H1 (cell line): Measurements from ENCODE around the gene SLC12A5. TPM values are rescaled to one million over a fixed set of nuclear protein-coding genes. Genes with fewer than 3 reads are reported as not detected.

ENCODE experiments used
- CTCF ChIA-PET: fragments of 300-600 bp; sonication (Branson Sonifier 250); formaldehyde crosslinking; loops from one replicate; lab custom pipeline; 2021; ENCODE audit not compliant: partially characterized antibody; lab: Charles Lee
- POLR2A ChIA-PET: fragments of 300-600 bp; sonication (Branson Sonifier 250); formaldehyde crosslinking; loops from one replicate; lab custom pipeline; 2021; ENCODE audit warnings: inconsistent platforms; ENCODE audit not compliant: partially characterized antibody; lab: Charles Lee
- DNase-seq, 2 experiments: peaks; one replicate each; pipeline versions ENCODE4 v3.0.0 to v3.0.0-alpha.2; 2010 to 2022; ENCODE audit warnings: low spot score in 2 of 2, low read depth in 1 of 2, mixed read lengths in 1 of 2
- FAIRE-seq: peaks from 2 replicates; lab custom pipeline; 2011; peaks lifted over from hg19 to GRCh38; lab: Jason Lieb, UNC
- H2AFZ ChIP-seq: 2 replicates; pipeline ENCODE4 v1.8.1; 2012; ENCODE audit warnings: low read length, inconsistent platforms
- H2AK5ac ChIP-seq: 2 replicates; pipeline ENCODE4 v1.6.1; 2013; ENCODE audit warnings: low read depth, low read length
- H2BK120ac ChIP-seq: replicated peaks from 2 replicates; pipeline ENCODE3; 2013; ENCODE audit warnings: low read depth, low read length, inconsistent platforms
- H2BK12ac ChIP-seq: 2 replicates; pipeline ENCODE4 v1.6.1; 2013; ENCODE audit warnings: low read depth, low read length
- H2BK15ac ChIP-seq: 2 replicates; pipeline ENCODE4 v1.6.1; 2013; ENCODE audit warnings: low read length
- H2BK20ac ChIP-seq: 2 replicates; pipeline ENCODE4 v1.6.1; 2013; ENCODE audit warnings: low read length
- H2BK5ac ChIP-seq: 2 replicates; pipeline ENCODE4 v1.6.1; 2013; ENCODE audit warnings: low read depth, low read length
- H3K14ac ChIP-seq: 2 replicates; pipeline ENCODE4 v1.6.1; 2013; ENCODE audit warnings: inconsistent platforms; ENCODE audit not compliant: insufficient read length
- H3K18ac ChIP-seq: 2 replicates; pipeline ENCODE4 v1.6.1; 2013; ENCODE audit warnings: low read length; ENCODE audit errors: extremely low read depth
- H3K23ac ChIP-seq: 2 replicates; pipeline ENCODE4 v1.6.1; 2013; ENCODE audit warnings: inconsistent platforms; ENCODE audit not compliant: insufficient read length
- H3K23me2 ChIP-seq: 2 replicates; pipeline ENCODE4 v1.6.1; 2013; ENCODE audit warnings: low read depth, low read length
- H3K27ac ChIP-seq: 2 replicates; pipeline ENCODE4 v1.6.1; 2011; ENCODE audit warnings: low read depth, low read length, inconsistent platforms
- H3K27me3 ChIP-seq, 4 experiments: replicated peaks in 1 of 4; 1 replicate in 1 of 4; 2 replicates in 3 of 4; pipeline versions ENCODE4 v1.6.1 to v1.8.1; 2011 to 2013; ENCODE audit warnings: low read length in 3 of 4, mild to moderate bottlenecking in 3 of 4, inconsistent platforms in 2 of 4, mixed read lengths in 2 of 4, moderate library complexity in 1 of 4; ENCODE audit not compliant: control insufficient read depth in 3 of 4, insufficient read depth in 3 of 4; ENCODE audit errors: extremely low read depth in 1 of 4
- H3K36me3 ChIP-seq, 4 experiments: 2 replicates each; pipeline versions ENCODE4 v1.6.1 to v1.8.1; 2011 to 2013; ENCODE audit warnings: mild to moderate bottlenecking in 4 of 4, low read length in 3 of 4, moderate library complexity in 2 of 4, control low read depth in 1 of 4, inconsistent platforms in 1 of 4; ENCODE audit not compliant: insufficient read depth in 4 of 4, control insufficient read depth in 2 of 4
- H3K4ac ChIP-seq: replicated peaks from 2 replicates; pipeline ENCODE3; 2013; ENCODE audit warnings: low read length, low read depth, mixed read lengths, inconsistent platforms; ENCODE audit not compliant: insufficient read length
- H3K4me1 ChIP-seq, 4 experiments: replicated peaks in 1 of 4; 1 replicate in 1 of 4; 2 replicates in 3 of 4; pipeline versions ENCODE4 v1.6.1 to v1.8.1; 2011 to 2013; ENCODE audit warnings: low read length in 3 of 4, inconsistent platforms in 2 of 4, mixed read lengths in 1 of 4; ENCODE audit not compliant: insufficient read depth in 4 of 4, control insufficient read depth in 3 of 4
- H3K4me2 ChIP-seq, 2 experiments: 2 replicates each; pipeline versions ENCODE4 v1.6.1 to v1.8.1; 2011 to 2013; ENCODE audit warnings: low read depth in 2 of 2, low read length in 2 of 2, control low read depth in 1 of 2, inconsistent platforms in 1 of 2, mild to moderate bottlenecking in 1 of 2; ENCODE audit not compliant: insufficient read depth in 1 of 2
- H3K4me3 ChIP-seq, 4 experiments: fragments of 200-600, 300-600 bp in 1 of 4; sonication (generic), shearing (Covaris generic), sonication (Bioruptor Twin) in 1 of 4; 2 replicates each; pipeline versions ENCODE4 v1.5.1 to v1.8.1; 2011 to 2016; ENCODE audit warnings: low read length in 4 of 4, low read depth in 3 of 4, control low read depth in 2 of 4, inconsistent platforms in 2 of 4, mild to moderate bottlenecking in 2 of 4, mixed read lengths in 1 of 4, moderate library complexity in 1 of 4; ENCODE audit not compliant: insufficient read depth in 2 of 4; ENCODE audit errors: extremely low read depth in 1 of 4
- H3K56ac ChIP-seq: replicated peaks from 2 replicates; pipeline ENCODE3; 2013; ENCODE audit warnings: low read depth, mild to moderate bottlenecking, mixed read lengths, low read length, inconsistent platforms; ENCODE audit not compliant: insufficient read length
- H3K79me1 ChIP-seq: 2 replicates; pipeline ENCODE4 v1.6.1; 2013; ENCODE audit warnings: low read depth, low read length, control low read depth
- H3K79me2 ChIP-seq, 2 experiments: 2 replicates each; pipeline versions ENCODE4 v1.6.1 to v1.8.1; 2012 to 2013; ENCODE audit warnings: low read length in 2 of 2, mild to moderate bottlenecking in 2 of 2, inconsistent platforms in 1 of 2; ENCODE audit not compliant: insufficient read depth in 2 of 2, control insufficient read depth in 1 of 2
- H3K9ac ChIP-seq, 4 experiments: replicated peaks in 1 of 4; 1 replicate in 1 of 4; 2 replicates in 3 of 4; pipeline versions ENCODE4 v1.6.1 to v1.8.1; 2011 to 2013; ENCODE audit warnings: low read depth in 3 of 4, low read length in 3 of 4, control low read depth in 2 of 4, mild to moderate bottlenecking in 2 of 4, moderate library complexity in 2 of 4, inconsistent platforms in 1 of 4; ENCODE audit errors: extremely low read depth in 1 of 4
- H3K9me3 ChIP-seq, 2 experiments: 2 replicates each; pipeline versions ENCODE4 v1.6.1 to v1.8.1; 2012 to 2013; ENCODE audit warnings: mild to moderate bottlenecking in 2 of 2, moderate library complexity in 2 of 2, control low read depth in 1 of 2, inconsistent platforms in 1 of 2, low read depth in 1 of 2, low read length in 1 of 2, mixed read lengths in 1 of 2; ENCODE audit not compliant: insufficient read depth in 2 of 2
- H4K20me1 ChIP-seq, 2 experiments: replicated peaks in 1 of 2; 2 replicates each; pipeline versions ENCODE3 to v1.8.1; 2011 to 2013; ENCODE audit warnings: inconsistent platforms in 2 of 2, low read length in 2 of 2, mild to moderate bottlenecking in 1 of 2; ENCODE audit not compliant: insufficient read depth in 2 of 2, control insufficient read depth in 1 of 2
- H4K5ac ChIP-seq: 2 replicates; pipeline ENCODE4 v1.6.1; 2013; ENCODE audit warnings: low read length, low read depth, mixed read lengths, inconsistent platforms; ENCODE audit not compliant: insufficient read length
- H4K8ac ChIP-seq: 2 replicates; pipeline ENCODE4 v1.8.0; 2013; ENCODE audit warnings: mild to moderate bottlenecking, moderate library complexity, low read length, inconsistent platforms; ENCODE audit not compliant: insufficient read depth; ENCODE audit errors: extremely low read depth
- H4K91ac ChIP-seq: replicated peaks from 2 replicates; pipeline ENCODE3; 2013; ENCODE audit warnings: low read length, mixed read lengths, inconsistent platforms; ENCODE audit not compliant: insufficient read length
- CBX5 ChIP-seq: fragments of 300-800, 300-1000 bp; sonication (generic); IDR thresholded peaks from 2 replicates; pipeline ENCODE4 v1.7.1; 2016; ENCODE audit warnings: antibody characterized with exemption, low read length, low read depth
- CBX8 ChIP-seq: fragments of 300-800, 300-1000 bp; sonication (generic); IDR thresholded peaks from 2 replicates; pipeline ENCODE4 v1.7.1; 2016; ENCODE audit warnings: low read depth, low read length, borderline replicate concordance
- CHD1 ChIP-seq: IDR thresholded peaks from 2 replicates; pipeline ENCODE4 v1.6.1; 2012; ENCODE audit warnings: low read depth, low read length, improper control_type of control experiment
- CHD2 ChIP-seq: IDR thresholded peaks from 2 replicates; pipeline ENCODE4 v1.6.1; 2012; ENCODE audit warnings: low read length, improper control_type of control experiment
- CREB1 ChIP-seq: IDR thresholded peaks from 2 replicates; pipeline ENCODE4 v1.6.1; 2012; ENCODE audit warnings: inconsistent platforms
- GTF2F1 ChIP-seq: IDR thresholded peaks from 2 replicates; pipeline ENCODE4 v1.6.1; 2012; ENCODE audit warnings: low read depth, low read length, improper control_type of control experiment, borderline replicate concordance
- NRF1 ChIP-seq: IDR thresholded peaks from 2 replicates; pipeline ENCODE4 v1.6.1; 2011; ENCODE audit warnings: mild to moderate bottlenecking, low read depth, low read length, improper control_type of control experiment
- POLR2AphosphoS5 ChIP-seq: IDR thresholded peaks from 2 replicates; pipeline ENCODE4 v1.6.1; 2011; ENCODE audit warnings: low read depth, low read length
- RAD21 ChIP-seq, 2 experiments: IDR thresholded peaks in 1 of 2; conservative IDR thresholded peaks in 1 of 2; 2 replicates each; pipeline ENCODE4 v1.6.1; 2011; ENCODE audit warnings: low read depth in 2 of 2, low read length in 2 of 2, improper control_type of control experiment in 1 of 2, inconsistent platforms in 1 of 2, mild to moderate bottlenecking in 1 of 2, moderate library complexity in 1 of 2
- SIX5 ChIP-seq: IDR thresholded peaks from 2 replicates; pipeline ENCODE4 v1.6.1; 2011; ENCODE audit warnings: mild to moderate bottlenecking, low read depth, low read length
- SRF ChIP-seq: IDR thresholded peaks from 2 replicates; pipeline ENCODE4 v1.6.1; 2011; ENCODE audit warnings: mild to moderate bottlenecking, low read depth, low read length, moderate library complexity
- TAF7 ChIP-seq: optimal IDR thresholded peaks from 2 replicates; pipeline ENCODE3; 2011; ENCODE audit warnings: low read depth, mild to moderate bottlenecking, inconsistent platforms, low read length, moderate library complexity, borderline replicate concordance
- TEAD4 ChIP-seq: IDR thresholded peaks from 2 replicates; pipeline ENCODE4 v1.6.1; 2012; ENCODE audit warnings: low read depth, low read length, inconsistent platforms, mixed read lengths
- USF2 ChIP-seq: IDR thresholded peaks from 2 replicates; pipeline ENCODE4 v1.6.1; 2011; ENCODE audit warnings: low read length, improper control_type of control experiment
- WGBS, 2 experiments: shearing (Covaris generic) in 1 of 2; methylation state at CpG; one replicate each; pipeline versions ENCODE4 v1.1.6 to v1.1.7; 2013 to 2015; ENCODE audit warnings: low lambda C conversion rate in 2 of 2, mixed read lengths in 2 of 2, inconsistent platforms in 1 of 2, low coverage in 1 of 2, missing lambda C conversion rate in 1 of 2; ENCODE audit not compliant: insufficient replicate concordance in 2 of 2, insufficient coverage in 1 of 2, insufficient read length in 1 of 2; ENCODE audit errors: extremely low coverage in 1 of 2, missing lambda C conversion rate in 1 of 2; 5-methylcytosine and 5-hydroxymethylcytosine counted together
- polyA plus RNA-seq, 7 experiments: library from polyadenylated mRNA; depleted of rRNA in 3 of 7; stranded (reverse) in 5 of 7; unstranded in 2 of 7; fragments of >200 nt in 5 of 7; fragments of 200-250 nt in 2 of 7; gene quantifications; 1 replicate in 5 of 7; 2 replicates in 1 of 7; 4 replicates in 1 of 7; pipeline versions ENCODE4 v1.2.1 to v1.2.3, GENCODE V29; 2011 to 2013; ENCODE audit warnings: missing spikeins in 2 of 7, mixed read lengths in 2 of 7
- total RNA-seq: library from RNA; stranded (reverse); fragmentation: NEBNext Ultra II Directional; extraction: Animal tissue kit (Norgen Biotek cat#: 25700); gene quantifications from 2 replicates; pipeline ENCODE4 v1.2.1, GENCODE V29; 2021

SLC12A5 gene
- total and polyA plus RNA-seq, 2 of the 8 experiments (the other 6 are each of a cell fraction or from before 2014, with no cell fraction given) = 1.9 to 7.3 TPM

GRCh38 chr20:46078954-46079353 is 49.9 kb downstream of the SLC12A5 start:
- H3K79me2 ChIP-seq = peaks cover under 1 to 61% of the 10 kb centered on the region in 2 experiments; a peak in 2 of 4 replicates
- H3K23ac ChIP-seq = no peak overlapping the region
- ChIA-PET CTCF (interaction anchor here (0.8 to 3.8 kb wide), 5 partner anchors 10 to 84 kb away, joined by 3 to 11 read pairs (median 3); no protein-coding TSS in a partner anchor), POLR2A (interaction anchor here (1.7 to 3.4 kb wide), 3 partner anchors 9 to 14 kb away, joined by 4 to 32 read pairs (median 9); no protein-coding TSS in a partner anchor)
- H2BK12ac ChIP-seq = no peak overlapping the region
- no peaks in the 10 kb centered on the region for H3K23me2 ChIP-seq
- no peaks in the 10 kb centered on the region for H3K9me3 ChIP-seq
- no peak for DNase-seq
- FAIRE-seq = no peak
- no peaks in the 10 kb centered on the region for H3K27me3 ChIP-seq
- H2BK5ac ChIP-seq = no peak overlapping the region
- no peak overlapping the region; a peak in 1 of 7 replicates for H3K9ac ChIP-seq
- H3K79me1 ChIP-seq = peaks cover 2% of the 10 kb centered on the region; the same call in 1 of the 2 replicates
- 83% methylated on average over 7 of the region's 7 CpGs; no CpG with 5 or more reads in 1 of the 2 experiments for WGBS, 2 experiments
- no peak overlapping the region for H3K4me3 ChIP-seq
- no peak overlapping the region for H3K14ac ChIP-seq
- H3K27ac ChIP-seq = no peak overlapping the region
- H2AFZ ChIP-seq = no peak overlapping the region
- no peak overlapping the region for H2BK20ac ChIP-seq
- no peak overlapping the region for H3K18ac ChIP-seq
- peaks cover 4 to 12% of the 10 kb centered on the region in 2 experiments for H4K20me1 ChIP-seq
- no peak overlapping the region for H2AK5ac ChIP-seq
- peaks cover 0 to 19% (median 4%) of the 10 kb centered on the region in 4 experiments; a peak in 2 of 8 replicates for H3K36me3 ChIP-seq
- H4K91ac ChIP-seq = no peak overlapping the region
- H3K4ac ChIP-seq = no peak overlapping the region
- no peak overlapping the region for H4K5ac ChIP-seq
- H3K4me1 ChIP-seq = peaks cover 0 to 12% (median 4%) of the 10 kb centered on the region in 4 experiments; a peak in 5 of 7 replicates
- H3K56ac ChIP-seq = no peak overlapping the region
- H2BK120ac ChIP-seq = no peak overlapping the region
- no peak overlapping the region for H2BK15ac ChIP-seq
- H3K4me2 ChIP-seq = no peak overlapping the region
- no peak overlapping the region for H4K8ac ChIP-seq
- TF ChIP-seq SIX5 (no peak), POLR2AphosphoS5 (no peak), CBX8 (no peak), USF2 (no peak), RAD21 (IDR thresholded peaks at IDR 0.05 in 1 of 2, conservative IDR thresholded peaks at IDR 0.05 in 1 of 2; ENCODE audit: low read depth in 2 of 2, low read length in 2 of 2) (no peak), TAF7 (no peak), CHD2 (no peak), TEAD4 (no peak), SRF (no peak), CHD1 (no peak), GTF2F1 (no peak), CREB1 (no peak), CBX5 (no peak), NRF1 (no peak)
